ENCODE data around the gene ADAMTS1. TPM values are rescaled to one million over a fixed set of nuclear protein-coding genes. Genes with fewer than 3 reads are reported as not detected.
"Not testable (repeated sequence)": the region's sequence is repeated elsewhere in the genome, so short reads cannot be mapped to it uniquely, and the experiment has no call there.

ADAMTS1 gene
- not detected for total RNA-seq

DNA sequence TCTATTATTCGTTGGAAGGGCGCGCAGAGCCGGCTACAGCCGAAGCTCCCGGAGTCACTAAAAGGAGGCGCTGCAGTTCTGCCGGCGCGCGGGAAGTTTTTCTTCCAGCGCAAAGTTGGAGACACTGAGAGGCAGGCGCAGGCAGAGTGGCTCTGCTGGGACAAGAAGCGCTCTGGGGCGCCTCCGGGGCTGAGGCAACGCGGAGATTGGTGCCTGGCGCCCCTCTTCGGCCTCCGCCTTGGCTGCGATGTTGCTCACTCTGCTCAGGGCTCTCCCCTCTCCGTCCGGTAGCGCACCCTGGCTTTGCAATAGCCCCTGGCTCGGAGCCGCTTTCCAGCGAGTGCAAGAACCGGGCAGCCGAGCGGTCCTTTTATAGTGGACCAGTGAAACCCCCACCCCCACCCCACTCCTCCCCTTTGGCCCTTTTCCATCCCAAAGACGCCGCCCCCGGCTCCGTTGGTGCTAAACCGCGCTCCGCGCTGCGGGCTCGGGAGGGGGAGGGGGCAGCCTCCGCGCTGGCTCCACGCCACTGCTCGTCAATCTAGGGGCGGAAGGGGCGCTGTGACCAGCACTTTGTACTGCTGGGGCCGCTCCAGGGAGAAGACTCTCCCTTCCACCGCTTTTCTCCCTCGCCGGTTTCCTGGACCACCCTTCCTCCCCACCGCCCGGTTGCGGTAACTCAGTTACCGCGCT, at the start of gene ADAMTS1:
ADAMTS1 (minus strand) TSS at position 344 of the 693 bp plus-strand sequence. CDS start 455 bp downstream, outside the sequence.
- ChIA-PET POLR2A (no interaction called here), CTCF (interaction anchor here (0.6 to 2.1 kb wide), 4 partner anchors 8 to 1900 kb away, joined by 3 to 10 read pairs (median 4); no protein-coding TSS in a partner anchor)
- intact Hi-C loops (cut with micrococcal nuclease) = loop anchor here (5.0 to 10.0 kb wide), 3 partner anchors 717 to 1670 kb away; no protein-coding TSS in a partner anchor
- no peak within 1 kb of the TSS for H3K27ac Mint-ChIP-seq
- no peaks in the 10 kb centered on the region for H3K36me3 Mint-ChIP-seq
- peaks cover 60% of the 10 kb centered on the region for H3K27me3 Mint-ChIP-seq
- H3K4me3 Mint-ChIP-seq = peak within 1 kb of the TSS; percentile 58
- DNase-seq = peak; percentile 28
- H3K4me1 Mint-ChIP-seq (ENCODE audit: low read depth) = peaks cover 27% of the 10 kb centered on the region
- H3K9me3 Mint-ChIP-seq = no peaks in the 10 kb centered on the region

DNA sequence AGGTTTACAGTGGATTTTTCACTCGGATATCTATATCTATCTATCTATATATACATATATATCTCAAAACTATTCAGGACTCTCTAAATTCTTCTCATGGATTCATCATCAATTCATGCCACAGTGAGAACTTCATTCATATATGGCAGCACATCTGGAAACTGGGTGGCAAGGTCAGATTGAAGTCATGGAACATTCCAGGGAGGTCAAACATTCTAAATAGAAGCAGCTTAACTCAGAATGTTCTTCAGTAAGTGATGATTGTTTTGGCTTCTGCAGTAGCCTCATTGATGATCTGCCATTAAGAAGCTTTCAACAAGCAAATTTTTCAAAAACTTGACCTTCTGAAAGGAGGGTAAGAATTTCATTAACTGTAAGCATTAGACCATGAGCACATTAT, 46.9 kb upstream of the ADAMTS1 start:
- Mint-ChIP-seq H3K4me3 (no peak overlapping the region), H3K27ac (no peak overlapping the region)

DNA sequence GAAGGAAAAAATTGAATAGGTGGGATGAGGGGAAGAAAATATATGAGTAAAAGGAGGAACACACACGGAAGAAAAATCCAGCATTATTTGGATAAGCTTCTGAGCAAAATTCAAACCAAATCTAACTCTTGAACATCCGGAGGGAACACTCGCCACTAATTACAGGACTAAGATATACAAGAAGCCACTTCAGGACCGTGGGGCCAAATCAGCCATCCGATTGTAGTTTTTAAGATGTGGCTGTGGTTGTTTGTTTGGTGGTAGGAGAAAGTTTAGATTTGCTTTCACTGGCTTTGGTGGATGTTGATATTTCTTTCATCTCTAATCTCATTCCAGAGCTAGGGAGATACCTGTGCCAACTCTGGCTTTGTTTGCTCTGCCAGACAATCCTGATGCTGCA, 43.7 kb upstream of the ADAMTS1 start:
- Mint-ChIP-seq H3K27me3 (no peaks in the 10 kb centered on the region), H3K36me3 (no peaks in the 10 kb centered on the region), H3K9me3 (no peaks in the 10 kb centered on the region), H3K27ac (no peak overlapping the region), H3K4me1 (ENCODE audit: low read depth) (no peaks in the 10 kb centered on the region), H3K4me3 (no peak overlapping the region)
- ChIA-PET CTCF (no interaction called here), POLR2A (no interaction called here)
- no peak for DNase-seq
- intact Hi-C loops (cut with micrococcal nuclease) = no loop called here

More for the DNA sequence above, 46.9 kb upstream of the ADAMTS1 start:
- intact Hi-C loops (cut with micrococcal nuclease) = no loop called here
- H3K4me1 Mint-ChIP-seq (ENCODE audit: low read depth) = no peaks in the 10 kb centered on the region
- H3K27me3 Mint-ChIP-seq = no peaks in the 10 kb centered on the region
- POLR2A ChIA-PET = no interaction called here
- H3K36me3 Mint-ChIP-seq = no peaks in the 10 kb centered on the region
- no peaks in the 10 kb centered on the region for H3K9me3 Mint-ChIP-seq
- CTCF ChIA-PET = no interaction called here
- DNase-seq = no peak

DNA sequence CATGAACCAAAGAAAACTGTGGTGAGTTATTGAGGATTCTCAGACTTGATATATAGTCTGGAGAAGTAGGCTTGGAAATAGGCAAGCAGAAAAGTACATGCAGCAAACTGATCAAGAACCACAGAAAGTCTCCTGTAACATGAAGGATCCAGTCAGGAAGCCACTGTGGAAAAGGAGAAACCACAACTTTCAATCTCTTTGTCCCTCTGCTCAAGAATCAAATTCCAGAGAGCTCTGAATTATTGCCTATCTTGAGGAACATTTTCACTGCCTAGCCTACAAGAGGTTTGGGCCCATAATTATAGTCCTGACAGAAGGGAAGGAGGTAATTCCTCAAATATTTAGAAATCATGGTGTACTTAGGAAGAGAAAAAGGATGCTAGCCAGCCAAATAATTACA, 43.0 kb upstream of the ADAMTS1 start:
- Mint-ChIP-seq H3K4me3 (no peak overlapping the region), H3K4me1 (ENCODE audit: low read depth) (no peaks in the 10 kb centered on the region), H3K9me3 (no peaks in the 10 kb centered on the region), H3K36me3 (no peaks in the 10 kb centered on the region), H3K27me3 (no peaks in the 10 kb centered on the region), H3K27ac (no peak overlapping the region)
- ChIA-PET CTCF (no interaction called here), POLR2A (no interaction called here)
- DNase-seq = no peak
- intact Hi-C loops (cut with micrococcal nuclease) = no loop called here

DNA sequence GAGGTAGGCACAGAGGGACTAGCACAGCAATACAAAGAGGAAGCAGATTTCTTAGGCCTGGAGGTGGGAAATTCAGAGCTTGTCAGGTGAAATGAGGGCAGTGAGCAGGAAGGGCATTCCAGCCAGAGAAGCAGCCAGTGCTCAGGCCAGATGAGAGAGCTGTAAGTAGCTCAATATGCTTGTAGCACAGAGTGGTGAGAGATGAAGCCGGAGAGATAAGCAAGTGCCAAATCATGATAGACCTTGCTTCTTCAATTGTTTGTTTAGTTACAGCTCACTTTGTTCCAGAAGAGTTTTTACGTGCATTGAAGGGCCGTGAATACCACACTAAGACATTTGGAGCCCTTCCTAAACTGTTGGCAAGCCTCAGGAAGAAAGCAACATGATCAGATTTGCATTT, 42.0 kb upstream of the ADAMTS1 start:
- ChIA-PET CTCF (no interaction called here), POLR2A (no interaction called here)
- Mint-ChIP-seq H3K4me3 (no peak overlapping the region), H3K27ac (no peak overlapping the region), H3K4me1 (ENCODE audit: low read depth) (no peaks in the 10 kb centered on the region), H3K27me3 (no peaks in the 10 kb centered on the region), H3K36me3 (no peaks in the 10 kb centered on the region), H3K9me3 (no peaks in the 10 kb centered on the region)
- DNase-seq = no peak
- intact Hi-C loops (cut with micrococcal nuclease) = no loop called here

DNA sequence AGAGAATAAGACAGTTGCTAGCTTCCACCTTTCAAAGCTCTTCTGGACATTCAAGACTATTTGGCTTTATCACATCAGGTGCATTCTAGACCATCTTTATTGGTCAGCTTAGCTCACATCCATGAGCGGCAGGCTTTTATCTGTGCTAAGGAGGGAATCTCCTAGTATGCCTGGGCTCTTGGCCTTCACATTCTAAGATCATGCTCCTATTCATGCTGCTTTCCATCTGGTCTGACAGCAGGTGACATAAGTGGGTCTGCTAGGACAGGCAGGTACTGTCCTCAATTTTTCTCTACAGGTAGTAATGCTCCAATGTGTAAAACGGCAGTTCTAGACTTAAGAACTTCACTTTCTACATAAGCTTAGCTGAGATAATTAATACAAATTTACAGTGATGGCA, 39.2 kb upstream of the ADAMTS1 start:
- intact Hi-C loops (cut with micrococcal nuclease) = no loop called here
- Mint-ChIP-seq H3K27me3 (peaks cover 3% of the 10 kb centered on the region), H3K4me3 (no peak overlapping the region), H3K27ac (no peak overlapping the region), H3K4me1 (ENCODE audit: low read depth) (no peaks in the 10 kb centered on the region), H3K9me3 (no peaks in the 10 kb centered on the region), H3K36me3 (no peaks in the 10 kb centered on the region)
- ChIA-PET POLR2A (no interaction called here), CTCF (no interaction called here)
- no peak for DNase-seq

DNA sequence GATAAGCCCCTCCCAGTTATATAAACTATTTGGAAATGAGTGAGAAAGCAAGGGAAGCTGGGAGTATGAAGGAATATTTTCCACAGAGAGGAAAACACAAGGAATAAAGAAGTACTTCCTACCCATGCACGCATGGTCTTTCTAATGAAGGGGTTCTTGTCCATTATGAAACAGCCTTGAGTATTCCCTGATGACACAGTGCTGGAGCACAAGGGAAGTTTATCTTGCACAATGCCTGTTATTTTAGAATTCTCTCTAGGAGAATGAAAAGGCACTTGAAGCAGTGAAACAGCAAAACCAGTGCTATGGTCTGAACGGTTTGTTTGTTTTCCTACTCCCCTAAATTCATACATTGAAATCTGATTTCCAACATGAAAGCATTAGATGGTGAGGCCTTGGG, 38.6 kb upstream of the ADAMTS1 start:
- Mint-ChIP-seq H3K9me3 (no peaks in the 10 kb centered on the region), H3K4me1 (ENCODE audit: low read depth) (no peaks in the 10 kb centered on the region), H3K36me3 (no peaks in the 10 kb centered on the region), H3K27me3 (peaks cover 3% of the 10 kb centered on the region), H3K27ac (no peak overlapping the region), H3K4me3 (no peak overlapping the region)
- POLR2A ChIA-PET = no interaction called here
- DNase-seq = no peak
- CTCF ChIA-PET = no interaction called here
- intact Hi-C loops (cut with micrococcal nuclease) = no loop called here

DNA sequence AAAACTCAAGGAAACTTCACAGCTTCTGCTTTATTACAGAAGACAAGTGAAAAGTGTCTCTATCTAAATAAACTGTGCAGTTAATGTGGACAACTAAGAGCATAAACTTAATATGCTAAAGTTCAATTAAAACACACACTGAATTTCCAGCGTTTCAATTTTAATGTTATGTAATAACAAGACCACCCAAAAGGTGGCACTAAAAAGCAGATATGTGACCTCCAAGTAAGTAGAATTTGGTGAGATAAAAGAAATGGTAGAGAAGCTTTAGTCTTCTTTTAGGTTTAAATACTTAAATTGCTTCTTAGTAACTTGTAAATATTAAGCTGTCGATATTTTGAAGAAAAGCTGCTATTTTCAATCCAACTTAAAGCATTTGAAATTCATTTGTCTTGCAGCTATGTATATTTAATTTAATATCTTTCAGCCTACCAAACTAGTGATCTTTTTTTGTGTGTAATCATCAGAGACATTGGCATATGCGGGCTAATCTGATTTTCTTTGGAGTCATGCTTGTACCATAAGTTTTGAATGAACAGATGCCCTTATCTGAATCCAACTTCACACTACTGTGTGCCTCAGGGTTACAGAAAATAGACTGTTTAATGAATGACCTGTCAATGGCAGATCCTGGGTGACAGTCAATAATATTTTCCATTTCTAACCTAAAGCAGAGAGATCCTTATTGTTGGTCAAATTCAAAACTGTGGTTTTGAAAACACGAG, 36.5 kb upstream of the ADAMTS1 start:
- CTCF ChIA-PET = no interaction called here
- no peak overlapping the region for H3K4me3 Mint-ChIP-seq
- H3K27me3 Mint-ChIP-seq = peaks cover 3% of the 10 kb centered on the region
- H3K9me3 Mint-ChIP-seq = no peaks in the 10 kb centered on the region
- DNase-seq = no peak
- POLR2A ChIA-PET = no interaction called here
- H3K4me1 Mint-ChIP-seq (ENCODE audit: low read depth) = no peaks in the 10 kb centered on the region
- H3K36me3 Mint-ChIP-seq = no peaks in the 10 kb centered on the region
- no peak overlapping the region for H3K27ac Mint-ChIP-seq
- intact Hi-C loops (cut with micrococcal nuclease) = no loop called here

DNA sequence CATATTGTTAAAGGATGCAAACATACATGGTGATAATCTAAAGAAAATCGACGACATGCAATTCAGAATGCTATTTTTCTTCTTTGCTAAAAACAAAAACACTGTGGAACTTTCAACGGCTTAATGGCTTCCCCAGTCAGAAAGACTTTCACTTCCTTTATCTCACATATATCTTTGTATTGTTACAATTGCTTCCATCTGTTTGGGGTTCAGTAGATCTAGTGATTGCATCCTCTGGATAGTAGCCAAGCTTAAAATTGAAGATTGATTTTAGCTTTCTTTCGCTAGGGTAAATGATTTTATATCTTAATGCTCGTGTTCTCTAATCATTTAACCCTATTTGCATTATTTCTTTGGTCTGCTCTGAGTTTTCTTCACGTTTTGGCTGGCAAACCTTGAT, 31.8 kb upstream of the ADAMTS1 start:
- Mint-ChIP-seq H3K4me1 (ENCODE audit: low read depth) (no peaks in the 10 kb centered on the region), H3K9me3 (no peaks in the 10 kb centered on the region), H3K4me3 (no peak overlapping the region), H3K27me3 (peaks cover 2% of the 10 kb centered on the region), H3K27ac (no peak overlapping the region), H3K36me3 (no peaks in the 10 kb centered on the region)
- ChIA-PET CTCF (no interaction called here), POLR2A (no interaction called here)
- DNase-seq = no peak
- intact Hi-C loops (cut with micrococcal nuclease) = no loop called here

DNA sequence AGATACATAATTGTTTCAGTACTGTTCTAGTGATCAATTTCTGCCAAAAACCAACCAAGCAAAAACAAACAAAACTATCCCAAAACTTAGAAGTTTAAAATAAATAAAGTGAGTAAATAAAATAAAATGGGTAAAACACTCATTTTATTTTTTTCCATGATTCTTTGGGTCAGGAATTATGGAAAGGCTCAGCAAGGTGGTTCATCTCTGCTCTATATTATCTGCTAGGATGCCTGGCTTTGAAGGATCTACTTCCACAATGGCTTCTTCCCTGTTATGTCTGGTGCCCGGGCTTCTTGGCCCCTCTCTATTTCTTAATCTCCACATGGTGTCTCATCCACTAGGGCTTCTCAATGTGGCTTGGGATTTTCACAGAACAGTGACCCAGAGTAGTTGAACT, 29.1 kb upstream of the ADAMTS1 start:
- CTCF ChIA-PET = no interaction called here
- H3K4me3 Mint-ChIP-seq = no peak overlapping the region
- no peaks in the 10 kb centered on the region for H3K27me3 Mint-ChIP-seq
- DNase-seq = no peak
- no peaks in the 10 kb centered on the region for H3K4me1 Mint-ChIP-seq (ENCODE audit: low read depth)
- no peaks in the 10 kb centered on the region for H3K9me3 Mint-ChIP-seq
- H3K36me3 Mint-ChIP-seq = no peaks in the 10 kb centered on the region
- H3K27ac Mint-ChIP-seq = no peak overlapping the region
- intact Hi-C loops (cut with micrococcal nuclease) = no loop called here
- POLR2A ChIA-PET = no interaction called here

DNA sequence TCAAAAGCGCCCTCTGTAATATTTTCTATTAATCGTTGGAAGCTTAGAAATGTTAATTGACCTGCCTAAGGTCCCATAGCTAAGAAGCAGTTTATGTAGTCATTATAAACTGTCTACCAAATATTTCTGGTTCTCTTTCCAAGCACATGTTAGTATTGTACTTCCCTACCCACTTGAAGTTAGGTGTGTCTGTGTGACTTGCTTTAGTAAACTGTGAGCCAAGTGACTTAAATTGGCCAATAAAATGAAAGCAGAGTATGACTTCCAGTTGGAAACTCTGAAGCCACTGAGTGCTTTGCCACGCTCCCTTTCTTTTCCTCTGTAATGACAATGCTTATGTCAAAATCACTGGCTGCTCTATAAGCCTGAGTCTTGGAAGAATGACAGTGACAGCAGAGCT, 20.6 kb upstream of the ADAMTS1 start:
- intact Hi-C loops (cut with micrococcal nuclease) = no loop called here
- ChIA-PET POLR2A (no interaction called here), CTCF (no interaction called here)
- no peaks in the 10 kb centered on the region for H3K4me1 Mint-ChIP-seq (ENCODE audit: low read depth)
- H3K9me3 Mint-ChIP-seq = no peaks in the 10 kb centered on the region
- H3K27ac Mint-ChIP-seq = no peak overlapping the region
- DNase-seq = no peak
- H3K27me3 Mint-ChIP-seq = no peaks in the 10 kb centered on the region
- H3K36me3 Mint-ChIP-seq = no peaks in the 10 kb centered on the region
- H3K4me3 Mint-ChIP-seq = no peak overlapping the region

DNA sequence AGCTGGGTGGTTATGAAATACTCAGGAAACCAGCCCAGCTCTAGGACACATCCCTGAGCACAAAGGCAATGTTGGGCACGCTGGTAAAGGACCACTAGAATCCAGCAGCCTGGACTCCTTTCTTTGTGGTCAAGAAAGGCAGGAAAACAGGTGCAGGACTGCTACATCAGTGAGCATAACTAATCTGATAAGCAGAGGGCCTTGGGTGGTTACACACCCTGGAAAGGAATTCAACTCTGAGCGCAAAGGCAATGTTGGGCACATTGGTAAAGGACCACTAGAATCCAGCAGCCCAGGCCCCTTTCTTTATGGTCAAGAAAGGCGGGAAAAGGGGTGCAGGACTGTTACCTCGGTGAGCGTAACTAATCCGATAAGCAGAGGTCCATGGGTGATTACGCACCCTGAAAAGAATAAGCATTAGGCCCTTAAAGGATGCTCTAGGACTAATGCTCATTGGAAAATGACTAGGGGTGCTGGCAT, 11.7 kb upstream of the ADAMTS1 start:
- H3K9me3 Mint-ChIP-seq; CTCF ChIA-PET; H3K36me3 Mint-ChIP-seq; DNase-seq; H3K27me3 Mint-ChIP-seq; POLR2A ChIA-PET; H3K4me1 Mint-ChIP-seq (ENCODE audit: low read depth); H3K27ac Mint-ChIP-seq; H3K4me3 Mint-ChIP-seq; intact Hi-C loops (cut with micrococcal nuclease): not testable (repeated sequence)

DNA sequence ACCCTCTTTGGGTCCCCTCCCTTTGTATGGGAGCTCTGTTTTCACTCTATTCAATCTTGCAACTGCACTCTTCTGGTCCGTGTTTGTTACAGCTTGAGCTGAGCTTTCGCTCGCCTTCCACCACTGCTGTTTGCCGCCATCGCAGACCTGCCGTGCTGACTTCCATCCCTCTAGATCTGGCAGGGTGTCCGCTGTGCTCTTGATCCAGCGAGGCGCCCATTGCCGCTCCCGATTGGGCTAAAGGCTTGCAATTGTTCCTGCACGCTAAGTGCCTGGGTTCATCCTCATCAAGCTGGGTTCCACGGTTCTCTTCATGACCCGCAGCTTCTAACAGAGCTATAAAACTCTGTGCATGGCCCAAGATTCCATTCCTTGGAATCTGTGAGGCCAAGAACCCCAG, 9.5 kb upstream of the ADAMTS1 start:
- H3K27ac Mint-ChIP-seq; H3K36me3 Mint-ChIP-seq; DNase-seq; intact Hi-C loops (cut with micrococcal nuclease); H3K27me3 Mint-ChIP-seq; H3K4me3 Mint-ChIP-seq; POLR2A ChIA-PET; H3K4me1 Mint-ChIP-seq (ENCODE audit: low read depth); CTCF ChIA-PET; H3K9me3 Mint-ChIP-seq: not testable (repeated sequence)

Measured in activated CD4-positive, alpha-beta memory T cell treated with anti-CD3 and anti-CD28 coated beads for 36 hours (primary cell).